NCI-H2196 (cell line): ENCODE measurements around the gene SLC25A47.

Source experiments
- DNase-seq: peaks from one replicate; lab custom pipeline; 2025; ENCODE audit not compliant: unreplicated experiment; lab: John Stamatoyannopoulos, UW

SLC25A47 gene

GRCh38 chr14:100322138-100322957 lies 791 bp upstream of the SLC25A47 start:
- DNase-seq, result no peak

GRCh38 chr14:100323942-100324307 lies 786 bp downstream of the SLC25A47 start:
- DNase-seq, result no peak

- no peak for DNase-seq
Observed at GRCh38 chr14:100325231-100325632, 2.1 kb downstream of the SLC25A47 start.

GRCh38 chr14:100325958-100326357 lies 2.8 kb downstream of the SLC25A47 start:
- no peak for DNase-seq

GRCh38 chr14:100327128-100327527 lies 4.0 kb downstream of the SLC25A47 start:
- no peak for DNase-seq

- DNase-seq, result no peak
Observed at GRCh38 chr14:100328495-100329163, 5.5 kb downstream of the SLC25A47 start.

- DNase-seq, result no peak
Observed at GRCh38 chr14:100329233-100330006, 6.3 kb downstream of the SLC25A47 start.

GRCh38 chr14:100330007-100330344 lies 6.8 kb downstream of the SLC25A47 start:
- DNase-seq, result no peak

GRCh38 chr14:100330388-100330931 lies 7.3 kb downstream of the SLC25A47 start:
- DNase-seq, result no peak

- DNase-seq, result no peak
Observed at GRCh38 chr14:100332071-100332639, 9.0 kb downstream of the SLC25A47 start.

- DNase-seq, result no peak
Observed at GRCh38 chr14:100332797-100333196, 9.7 kb downstream of the SLC25A47 start.

- no peak for DNase-seq
Observed at GRCh38 chr14:100333311-100333710, 10.2 kb downstream of the SLC25A47 start.

- DNase-seq, result no peak
Observed at GRCh38 chr14:100333827-100334226, 10.7 kb downstream of the SLC25A47 start.

GRCh38 chr14:100334904-100335303 lies 11.8 kb downstream of the SLC25A47 start:
- no peak for DNase-seq

- DNase-seq, result no peak
Observed at GRCh38 chr14:100336618-100337530, 13.7 kb downstream of the SLC25A47 start.

GRCh38 chr14:100339766-100340422 lies 16.8 kb downstream of the SLC25A47 start:
- no peak for DNase-seq

GRCh38 chr14:100340423-100340813 lies 17.3 kb downstream of the SLC25A47 start:
- DNase-seq, result no peak

- DNase-seq, result no peak
Observed at GRCh38 chr14:100341301-100342031, 18.3 kb downstream of the SLC25A47 start.

- DNase-seq, result no peak
Observed at GRCh38 chr14:100342195-100342594, 19.1 kb downstream of the SLC25A47 start.
